Measurements from ENCODE around the gene MCM3AP.

DNA sequence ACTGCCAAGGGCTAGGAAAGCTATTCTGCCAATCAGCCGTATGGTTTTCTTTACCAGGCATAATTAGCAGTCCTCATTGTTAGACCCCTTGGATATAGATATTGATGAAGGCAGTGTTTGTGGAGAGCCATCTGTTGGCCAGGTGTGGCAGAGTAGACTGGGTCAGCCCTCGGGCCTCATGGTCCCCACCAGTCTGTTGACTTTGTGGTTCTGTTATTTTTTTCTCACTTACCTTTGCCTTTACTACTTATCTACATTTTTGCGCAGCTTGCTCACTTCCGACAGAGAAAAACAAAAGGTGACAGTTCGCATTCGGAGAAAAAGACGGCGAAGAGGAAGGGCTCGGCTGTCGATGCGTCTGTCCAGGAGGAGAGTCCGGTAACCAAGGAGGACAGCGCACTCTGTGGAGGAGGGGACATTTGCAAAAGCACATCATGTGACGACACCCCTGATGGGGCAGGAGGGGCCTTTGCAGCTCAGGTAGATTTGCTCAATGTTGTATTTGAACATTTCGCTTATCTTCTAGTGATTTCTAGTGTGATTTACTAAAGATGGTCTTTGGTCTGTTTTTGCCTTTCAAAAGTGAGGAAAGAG, 40.8 kb upstream of the MCM3AP start:
- no peak for TF ChIP-seq GATA3 (IDR thresholded peaks at IDR 0.05; ENCODE audit: low read depth, low read length)
- TF ChIP-seq GATA2 (IDR thresholded peaks at IDR 0.05; ENCODE audit: low read depth, low read length): no peak

Data from SH-SY5Y (cell line).